Activated CD4-positive, alpha-beta T cell treated with anti-CD3 and anti-CD28 coated beads, Interleukin-2, amount 50 U/mL, for 1 hour (primary cell): ENCODE results near the gene HEMK1.

Source experiments
- DNase-seq: peaks from one replicate; pipeline ENCODE4 v3.0.0-alpha.2; 2020

The HEMK1 gene

DNA sequence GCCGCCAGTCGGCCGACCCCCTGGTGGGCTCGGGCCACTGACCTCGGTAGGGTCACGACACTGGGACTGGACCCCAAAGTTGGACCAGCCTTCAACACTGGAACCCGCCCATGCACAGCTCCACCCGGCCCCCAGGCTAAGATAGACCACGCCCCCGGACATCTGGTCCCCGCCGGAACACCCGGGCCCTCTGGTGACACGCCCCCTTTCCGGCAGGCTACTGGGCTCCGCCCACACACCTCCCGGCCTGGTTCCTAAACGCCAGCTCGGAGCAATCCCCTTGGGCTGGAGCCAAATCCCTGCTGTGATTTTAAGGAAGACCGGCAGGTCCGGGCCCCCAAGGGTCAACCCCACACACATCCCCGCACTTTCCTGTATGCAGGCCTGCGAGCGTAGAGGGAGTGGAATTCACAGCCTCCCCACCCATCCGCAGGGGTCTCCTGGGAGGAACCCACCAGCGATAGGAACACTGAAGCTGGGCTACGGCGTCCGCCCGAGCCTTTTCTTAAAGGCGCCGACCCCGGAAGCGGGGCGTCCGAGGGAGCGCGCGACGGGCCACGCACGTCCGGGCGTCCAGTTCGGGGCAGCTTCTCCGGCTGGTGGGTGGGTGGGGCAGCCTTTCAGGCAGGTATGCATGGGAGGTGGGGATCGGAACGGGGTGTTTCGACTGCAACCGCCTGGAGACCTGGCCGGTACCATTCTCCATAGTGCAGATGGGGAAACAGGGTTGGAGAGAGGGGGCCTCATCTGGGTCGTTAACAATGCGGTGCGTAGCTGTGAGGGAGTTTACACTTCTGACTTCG, at the start of gene HEMK1:
TSS of gene HEMK1 (plus strand) at position 576 of the 803 bp plus-strand sequence. CDS start 1,583 bp downstream, outside the sequence.
- peak; percentile 89 for DNase-seq

GRCh38 chr3:50520849-50521248, 48.5 kb upstream of the HEMK1 start:
- no peak for DNase-seq

- DNase-seq = no peak
Measured at GRCh38 chr3:50521572-50521971, 47.8 kb upstream of the HEMK1 start.

DNA sequence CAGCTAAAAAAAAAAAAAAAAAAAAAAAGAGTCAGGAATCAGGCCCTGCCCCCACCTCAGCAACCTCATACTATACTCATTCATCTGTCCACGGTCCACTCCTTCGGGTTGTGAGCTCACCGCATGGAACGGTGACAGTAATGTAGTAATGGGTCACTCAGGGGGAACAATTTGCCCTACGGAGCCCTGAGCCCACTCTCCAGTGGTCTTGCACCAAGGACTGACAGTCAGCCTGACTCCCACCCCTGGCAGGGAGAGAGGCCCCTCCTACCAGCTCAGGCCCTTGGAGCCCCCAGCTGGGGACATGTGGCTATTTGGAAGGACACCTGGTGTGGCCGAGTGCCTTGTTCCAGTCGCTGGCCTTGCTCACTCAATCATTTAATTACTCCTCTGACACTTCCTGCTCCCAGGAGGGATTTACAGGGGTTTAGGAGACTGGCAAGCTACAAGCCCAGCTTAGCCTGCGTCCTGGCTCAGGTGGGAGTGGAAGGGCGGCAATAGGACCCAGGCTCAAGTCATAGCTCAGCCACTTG, 46.0 kb upstream of the HEMK1 start:
- DNase-seq = no peak

GRCh38 chr3:50524746-50525145, 44.6 kb upstream of the HEMK1 start:
- DNase-seq = no peak

DNA sequence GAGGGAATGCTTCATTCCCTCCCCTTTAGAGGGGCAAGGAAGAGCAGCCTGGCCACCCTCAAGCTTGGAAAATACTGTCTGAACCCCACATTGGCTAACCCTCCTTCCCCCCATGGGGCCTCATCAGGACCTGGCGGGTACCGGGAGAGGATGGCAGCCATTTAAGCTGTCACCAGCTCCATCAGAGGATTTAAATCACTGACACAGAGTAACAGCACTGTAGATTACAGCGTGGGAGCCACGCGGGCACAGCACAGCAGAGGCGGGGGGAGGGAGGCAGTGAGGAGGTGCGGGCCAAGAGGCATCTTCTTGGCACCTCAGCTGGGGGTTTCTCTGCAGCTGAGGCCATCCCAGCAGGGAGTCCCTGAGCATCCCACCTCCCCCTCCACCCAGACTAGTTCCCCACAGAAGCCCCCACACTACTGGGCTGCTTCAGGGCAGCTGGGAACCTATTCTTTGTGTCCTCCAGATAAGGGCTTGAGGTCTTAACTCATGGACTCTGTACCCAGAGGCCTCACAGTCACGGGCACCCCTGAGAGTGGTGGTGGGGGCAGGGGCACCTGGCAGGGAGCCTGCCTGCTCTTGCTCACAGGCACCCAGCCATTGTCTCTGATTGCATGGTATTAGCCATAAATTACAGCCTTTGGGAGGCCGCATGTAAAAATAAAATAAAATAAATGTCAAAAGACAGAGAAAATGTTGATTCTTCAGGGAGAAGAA, 44.0 kb upstream of the HEMK1 start:
- no peak for DNase-seq

DNA sequence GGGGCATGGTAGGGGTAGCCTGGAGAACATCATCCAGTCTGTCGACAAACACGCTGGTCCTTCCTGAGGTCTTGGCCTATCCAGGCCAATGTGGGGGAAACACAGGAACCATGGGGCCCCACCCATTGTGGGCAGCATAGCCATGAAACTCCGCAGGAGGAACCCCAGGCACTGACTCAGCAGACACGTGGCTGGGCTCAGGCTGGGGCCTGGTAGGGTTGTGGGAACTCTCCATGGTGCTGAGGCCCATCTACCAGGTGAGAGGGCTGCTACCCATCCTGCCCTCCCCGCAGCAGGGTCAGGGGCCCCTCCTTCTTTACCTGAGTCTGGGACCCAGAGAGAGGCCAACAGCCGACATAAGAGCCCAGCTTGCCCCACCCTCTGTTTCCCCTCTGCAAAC, 43.3 kb upstream of the HEMK1 start:
- DNase-seq = peak; percentile 41

GRCh38 chr3:50530001-50530970, 39.0 kb upstream of the HEMK1 start:
- no peak for DNase-seq

DNA sequence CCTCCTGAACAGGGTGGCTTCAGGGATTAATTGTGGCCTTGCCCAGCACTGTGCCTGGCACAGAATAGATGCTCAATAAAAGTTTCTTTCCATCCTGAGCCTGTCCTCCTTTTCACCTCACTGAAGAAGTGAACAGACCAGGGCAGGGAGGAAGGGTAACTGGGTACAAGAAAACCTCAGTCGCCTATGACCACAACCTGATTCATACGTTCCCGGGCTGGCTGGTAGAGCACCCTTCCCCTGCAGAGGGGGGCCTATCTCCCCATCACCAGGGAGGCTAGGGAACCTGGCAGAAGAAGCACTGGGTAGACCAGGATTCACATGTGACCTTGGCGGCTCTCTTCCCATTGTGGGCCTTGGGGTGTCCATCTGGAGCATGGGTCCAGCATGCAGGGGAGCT, 38.1 kb upstream of the HEMK1 start:
- no peak for DNase-seq

- no peak for DNase-seq
Measured at GRCh38 chr3:50532062-50532705, 37.1 kb upstream of the HEMK1 start.

GRCh38 chr3:50533316-50533715, 36.0 kb upstream of the HEMK1 start:
- DNase-seq = no peak

- DNase-seq = no peak
Measured at GRCh38 chr3:50533807-50534461, 35.4 kb upstream of the HEMK1 start.

DNA sequence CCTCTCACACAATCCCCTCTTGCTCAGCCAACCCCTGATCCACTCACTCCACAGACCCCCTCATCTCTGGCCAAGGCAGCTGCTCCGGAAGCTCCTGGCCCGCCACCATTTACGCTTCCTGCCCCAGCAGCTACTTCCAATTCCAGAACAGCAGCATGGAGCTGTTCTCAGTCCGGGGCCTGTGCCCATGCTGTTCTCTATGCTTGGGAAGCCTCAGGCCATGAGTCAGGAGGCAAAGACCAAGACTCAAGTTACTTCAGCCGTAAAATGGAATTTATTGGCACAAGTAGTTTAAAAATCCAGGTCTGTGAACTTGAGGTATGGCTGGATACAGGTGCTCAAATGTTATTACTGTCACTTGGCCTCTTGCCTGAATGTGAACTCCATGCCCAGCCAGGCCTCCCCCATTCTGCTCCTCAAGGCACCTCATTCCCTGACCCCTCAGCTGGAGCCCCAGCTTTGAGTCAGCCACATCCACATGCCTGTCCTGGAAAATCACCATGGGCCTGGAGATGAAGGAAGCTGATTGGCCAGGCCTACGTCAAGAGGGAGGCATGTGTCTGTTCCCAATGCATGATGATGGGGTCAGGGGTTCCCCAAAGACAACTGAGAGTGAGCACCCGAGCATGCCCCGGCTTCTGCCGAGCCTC, 34.5 kb upstream of the HEMK1 start:
- DNase-seq = no peak

GRCh38 chr3:50536471-50537180, 32.7 kb upstream of the HEMK1 start:
- DNase-seq = no peak

- DNase-seq = no peak
Measured at GRCh38 chr3:50537421-50538129, 31.7 kb upstream of the HEMK1 start.

GRCh38 chr3:50539356-50540286, 29.7 kb upstream of the HEMK1 start:
- DNase-seq = no peak

- peak; percentile 59 for DNase-seq
Measured at GRCh38 chr3:50542177-50543034, 26.9 kb upstream of the HEMK1 start.

- no peak for DNase-seq
Measured at GRCh38 chr3:50545781-50546180, 23.5 kb upstream of the HEMK1 start.
